Mucosa of rectum (tissue), 2 donors: Measurements from ENCODE around the gene SEC14L1.

ENCODE experiments used
- H3K27ac ChIP-seq, 2 donors: one replicate each; pipeline ENCODE4 v1.7.0; 2013; ENCODE audit warnings: inconsistent platforms in 2 of 2, low read depth in 2 of 2, low read length in 2 of 2
- H3K27me3 ChIP-seq, 2 donors: one replicate each; pipeline ENCODE4 v1.7.0; 2013; ENCODE audit warnings: low read length in 2 of 2; ENCODE audit not compliant: control insufficient read depth in 2 of 2, insufficient read depth in 2 of 2
- H3K36me3 ChIP-seq, 2 donors: one replicate each; pipeline ENCODE4 v1.7.0; 2013; ENCODE audit warnings: low read length in 2 of 2; ENCODE audit not compliant: control insufficient read depth in 2 of 2, insufficient read depth in 2 of 2
- H3K4me1 ChIP-seq, 2 donors: one replicate each; pipeline ENCODE4 v1.7.0; 2013; ENCODE audit warnings: low read length in 2 of 2, mild to moderate bottlenecking in 1 of 2; ENCODE audit not compliant: control insufficient read depth in 2 of 2, insufficient read depth in 2 of 2
- H3K4me3 ChIP-seq, 2 donors: one replicate each; pipeline ENCODE4 v1.7.0; 2013; ENCODE audit warnings: low read length in 2 of 2
- H3K9ac ChIP-seq, 2 donors: one replicate each; pipeline ENCODE4 v1.7.0; 2013; ENCODE audit warnings: low read length in 2 of 2, low read depth in 1 of 2, mild to moderate bottlenecking in 1 of 2
- H3K9me3 ChIP-seq, 2 donors: one replicate each; pipeline ENCODE4 v1.7.0; 2013; ENCODE audit warnings: low read length in 2 of 2; ENCODE audit not compliant: control insufficient read depth in 2 of 2
- donor health status: healthy.
- donor health status: Normal muscosa, but diverticular disease.

The SEC14L1 gene

GRCh38 chr17:77230436-77230830, 89.7 kb downstream of the SEC14L1 start:
- Histone ChIP-seq H3K27ac (no peak overlapping the region), H3K4me3 (no peak overlapping the region), H3K9ac (no peak overlapping the region), H3K27me3 (no peaks in the 10 kb centered on the region), H3K9me3 (no peaks in the 10 kb centered on the region), H3K4me1 (peaks cover 3 to 6% of the 10 kb centered on the region in 2 donors), H3K36me3 (no peaks in the 10 kb centered on the region)

DNA sequence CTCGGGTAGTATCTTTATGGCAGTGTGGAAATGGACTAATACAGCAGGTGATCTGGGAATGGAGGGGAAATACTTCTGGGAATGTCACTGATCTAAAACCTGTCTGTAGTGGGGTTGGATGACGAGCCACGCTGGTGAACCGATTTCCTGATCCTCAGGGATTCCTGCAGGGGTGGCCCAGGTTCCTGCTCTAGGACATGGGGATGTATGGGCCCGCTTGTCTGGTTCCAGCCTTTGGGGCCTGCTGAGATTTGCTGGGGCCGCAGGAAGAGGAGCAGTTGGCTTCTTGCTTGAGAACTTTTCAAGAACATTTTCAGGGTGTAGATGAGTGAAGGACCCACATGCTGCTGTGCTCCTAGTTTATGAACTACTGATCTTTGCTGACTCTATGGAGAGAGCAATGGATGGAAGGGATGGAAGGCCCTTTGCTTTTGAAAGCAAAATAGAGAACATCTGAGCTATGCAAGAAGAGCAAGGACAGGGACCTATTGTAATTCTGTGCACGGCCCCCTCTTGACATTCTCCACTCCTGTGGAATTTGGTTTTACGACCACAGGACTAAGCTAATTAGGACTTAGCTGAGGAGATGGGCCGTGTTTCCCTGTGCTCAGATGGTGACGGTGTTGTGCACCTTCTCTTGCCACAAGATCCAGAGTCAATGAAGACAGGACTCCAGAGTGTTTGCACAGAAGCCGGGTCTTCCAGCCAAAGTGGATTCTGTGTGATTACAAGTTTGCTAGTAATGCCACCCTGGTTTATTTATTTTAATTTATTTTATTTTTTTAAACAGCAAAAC, 90.5 kb downstream of the SEC14L1 start:
- Histone ChIP-seq H3K9ac (no peak overlapping the region), H3K4me1 (peaks cover 3 to 6% of the 10 kb centered on the region in 2 donors), H3K9me3 (no peaks in the 10 kb centered on the region), H3K27me3 (no peaks in the 10 kb centered on the region), H3K36me3 (no peaks in the 10 kb centered on the region), H3K4me3 (no peak overlapping the region), H3K27ac (no peak overlapping the region)

DNA sequence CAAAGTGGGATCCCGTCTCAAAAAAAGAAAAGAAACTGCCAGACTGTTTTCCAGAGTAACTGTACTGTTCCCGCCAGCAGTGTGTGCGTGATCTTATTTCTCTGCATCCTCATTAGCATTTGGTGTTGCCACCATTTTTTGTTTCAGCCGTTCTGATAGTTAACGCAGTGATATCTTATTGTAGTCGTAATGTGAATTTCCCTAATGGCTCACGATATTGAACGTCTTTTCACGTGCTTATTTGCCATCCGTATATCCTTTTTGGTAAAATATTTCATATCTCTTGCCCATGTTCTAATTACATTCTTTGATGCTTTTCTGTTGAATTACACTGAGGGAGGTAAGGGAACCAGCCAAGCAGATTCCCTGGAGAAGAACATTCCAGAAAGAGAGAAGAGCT, 92.4 kb downstream of the SEC14L1 start:
- H3K36me3 ChIP-seq = no peaks in the 10 kb centered on the region
- no peaks in the 10 kb centered on the region for H3K27me3 ChIP-seq
- no peak overlapping the region for H3K4me3 ChIP-seq
- no peak overlapping the region for H3K27ac ChIP-seq
- H3K9me3 ChIP-seq = no peaks in the 10 kb centered on the region
- no peak overlapping the region for H3K9ac ChIP-seq
- peaks cover 3 to 6% of the 10 kb centered on the region in 2 donors for H3K4me1 ChIP-seq

DNA sequence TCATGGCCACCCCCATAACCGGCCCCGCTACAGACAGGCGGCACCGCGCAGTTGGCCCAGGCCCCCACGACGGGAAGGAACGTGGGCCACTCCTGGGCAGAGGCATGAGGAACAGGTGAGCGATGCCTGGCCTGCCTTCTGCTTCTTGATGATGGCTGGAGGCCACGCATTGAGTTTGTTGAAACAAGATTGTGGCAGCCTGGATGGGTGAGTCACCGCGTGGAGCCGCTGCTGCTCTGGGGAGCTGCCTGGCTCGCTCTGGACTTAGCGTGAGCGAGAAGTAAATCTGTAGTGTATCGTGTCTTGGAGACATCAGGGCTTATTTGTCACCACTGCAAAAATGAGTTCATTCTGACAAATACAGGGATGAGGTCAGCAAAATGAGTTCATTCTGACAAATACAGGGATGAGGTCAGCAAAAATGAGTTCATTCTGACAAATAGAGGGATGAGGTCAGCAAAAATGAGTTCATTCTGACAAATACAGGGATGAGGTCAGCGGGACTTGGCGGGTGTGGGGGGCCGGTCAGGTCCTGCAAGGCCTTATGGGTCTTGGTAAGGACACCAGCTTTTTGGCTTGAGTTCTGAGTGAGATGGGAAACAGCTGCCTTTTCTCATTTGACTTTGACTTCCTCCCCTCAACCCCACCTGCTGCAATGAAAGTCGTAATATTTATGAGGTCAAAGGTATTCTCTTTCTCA, 93.0 kb downstream of the SEC14L1 start:
- H3K27me3 ChIP-seq = no peaks in the 10 kb centered on the region
- no peaks in the 10 kb centered on the region for H3K36me3 ChIP-seq
- peak overlapping the region in 1 of 2 donors; percentile 9 for H3K27ac ChIP-seq
- H3K4me1 ChIP-seq = peaks cover 3 to 6% of the 10 kb centered on the region in 2 donors
- H3K9me3 ChIP-seq = no peaks in the 10 kb centered on the region
- H3K4me3 ChIP-seq = no peak overlapping the region
- H3K9ac ChIP-seq = no peak overlapping the region

DNA sequence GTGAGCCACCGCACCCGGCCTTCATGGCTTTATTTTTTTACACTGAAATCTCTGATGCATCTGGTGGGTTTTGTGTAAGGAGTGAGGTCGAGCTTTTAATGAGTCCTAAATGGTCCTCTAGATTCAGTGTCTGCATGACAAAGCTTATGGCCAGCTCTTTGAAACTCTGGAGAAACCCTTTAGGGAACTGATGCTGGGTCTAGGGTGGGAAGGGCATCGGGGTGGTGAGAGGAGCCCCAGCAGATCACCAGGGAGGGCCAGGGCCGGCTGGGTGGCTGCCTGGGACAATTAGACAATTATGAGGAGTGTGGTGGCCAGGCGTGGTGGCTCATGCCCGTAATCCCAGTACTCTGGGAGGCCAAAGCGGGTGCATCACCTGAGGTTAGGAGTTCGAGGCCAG, 93.9 kb downstream of the SEC14L1 start:
- no peaks in the 10 kb centered on the region for H3K36me3 ChIP-seq
- H3K27ac ChIP-seq = peak overlapping the region; percentile 34 to 64
- H3K27me3 ChIP-seq = no peaks in the 10 kb centered on the region
- no peak overlapping the region for H3K9ac ChIP-seq
- no peak overlapping the region for H3K4me3 ChIP-seq
- no peaks in the 10 kb centered on the region for H3K9me3 ChIP-seq
- H3K4me1 ChIP-seq = peaks cover 3 to 6% of the 10 kb centered on the region in 2 donors

GRCh38 chr17:77235370-77235941, 94.7 kb downstream of the SEC14L1 start:
- Histone ChIP-seq H3K4me1 (peaks cover 3 to 6% of the 10 kb centered on the region in 2 donors), H3K27ac (peak overlapping the region; percentile 34 to 64), H3K9ac (peak overlapping the region in 1 of 2 donors; percentile 31), H3K9me3 (no peaks in the 10 kb centered on the region), H3K27me3 (no peaks in the 10 kb centered on the region), H3K4me3 (peak overlapping the region in 1 of 2 donors; percentile 16), H3K36me3 (no peaks in the 10 kb centered on the region)

GRCh38 chr17:77237232-77238008, 96.7 kb downstream of the SEC14L1 start:
- no peaks in the 10 kb centered on the region for H3K36me3 ChIP-seq
- peaks cover 7 to 11% of the 10 kb centered on the region in 2 donors for H3K4me1 ChIP-seq
- no peak overlapping the region for H3K4me3 ChIP-seq
- no peaks in the 10 kb centered on the region for H3K9me3 ChIP-seq
- H3K27me3 ChIP-seq = no peaks in the 10 kb centered on the region
- H3K9ac ChIP-seq = no peak overlapping the region
- H3K27ac ChIP-seq = no peak overlapping the region

- H3K27me3 ChIP-seq = no peaks in the 10 kb centered on the region
- H3K4me3 ChIP-seq = no peak overlapping the region
- peaks cover 6 to 8% of the 10 kb centered on the region in 2 donors for H3K4me1 ChIP-seq
- no peaks in the 10 kb centered on the region for H3K9me3 ChIP-seq
- no peaks in the 10 kb centered on the region for H3K36me3 ChIP-seq
- H3K9ac ChIP-seq = no peak overlapping the region
- no peak overlapping the region for H3K27ac ChIP-seq
Observed at GRCh38 chr17:77240976-77241375, 100.2 kb downstream of the SEC14L1 start.

- H3K27ac ChIP-seq = no peak overlapping the region
- no peaks in the 10 kb centered on the region for H3K36me3 ChIP-seq
- H3K27me3 ChIP-seq = no peaks in the 10 kb centered on the region
- no peak overlapping the region for H3K4me3 ChIP-seq
- H3K4me1 ChIP-seq = peaks cover 9 to 12% of the 10 kb centered on the region in 2 donors
- H3K9ac ChIP-seq = peak overlapping the region in 1 of 2 donors; percentile 19
- no peaks in the 10 kb centered on the region for H3K9me3 ChIP-seq
Observed at GRCh38 chr17:77242118-77242851, 101.5 kb downstream of the SEC14L1 start.
